Liver (tissue), 9 donors: ENCODE results near the gene RCSD1. TPM values are rescaled to one million over a fixed set of nuclear protein-coding genes. Genes with fewer than 3 reads are reported as not detected.
"Not testable (repeated sequence)": the region's sequence is repeated elsewhere in the genome, so short reads cannot be mapped to it uniquely, and the experiment has no call there.

Source experiments
- DNase-seq: peaks from one replicate; pipeline ENCODE4 v3.0.0-alpha.2; 2017; ENCODE audit warnings: low spot score
- H3K27ac ChIP-seq, 2 donors: one replicate each; pipeline ENCODE4 v1.7.0; 2013; ENCODE audit warnings: inconsistent platforms in 2 of 2, low read length in 2 of 2, control low read depth in 1 of 2, low read depth in 1 of 2, mild to moderate bottlenecking in 1 of 2
- H3K27me3 ChIP-seq, 4 donors: one replicate each; pipeline versions ENCODE4 v1.6.1 to v1.7.0; 2013; ENCODE audit warnings: low read length in 3 of 4, inconsistent platforms in 1 of 4, mild to moderate bottlenecking in 1 of 4, moderate library complexity in 1 of 4; ENCODE audit not compliant: control insufficient read depth in 4 of 4, insufficient read depth in 4 of 4
- H3K36me3 ChIP-seq, 4 donors: one replicate each; pipeline versions ENCODE4 v1.6.1 to v1.7.0; 2013; ENCODE audit warnings: low read length in 3 of 4, mild to moderate bottlenecking in 3 of 4, low read depth in 1 of 4, moderate library complexity in 1 of 4; ENCODE audit not compliant: control insufficient read depth in 4 of 4, insufficient read depth in 3 of 4
- H3K4me1 ChIP-seq, 4 donors: one replicate each; pipeline versions ENCODE4 v1.6.1 to v1.7.0; 2013; ENCODE audit warnings: low read length in 3 of 4, mild to moderate bottlenecking in 3 of 4, moderate library complexity in 1 of 4; ENCODE audit not compliant: control insufficient read depth in 4 of 4, insufficient read depth in 4 of 4
- H3K4me3 ChIP-seq, 3 donors: one replicate each; pipeline versions ENCODE4 v1.6.1 to v1.7.0; 2013; ENCODE audit warnings: low read length in 3 of 3, control low read depth in 1 of 3, low read depth in 1 of 3, mild to moderate bottlenecking in 1 of 3
- H3K9ac ChIP-seq, 2 donors: one replicate each; pipeline ENCODE4 v1.7.0; 2013; ENCODE audit warnings: low read length in 2 of 2, mild to moderate bottlenecking in 2 of 2, moderate library complexity in 2 of 2, control low read depth in 1 of 2, low read depth in 1 of 2
- H3K9me3 ChIP-seq, 4 donors: one replicate each; pipeline versions ENCODE4 v1.6.1 to v1.7.0; 2013; ENCODE audit warnings: low read length in 3 of 4; ENCODE audit not compliant: control insufficient read depth in 4 of 4
- EGR1 ChIP-seq, 2 donors: IDR thresholded peaks; 2 replicates each; pipeline ENCODE4 v1.6.1; 2016 to 2018; ENCODE audit warnings: antibody characterized with exemption in 2 of 2, low read depth in 2 of 2
- FOXA1 ChIP-seq: IDR thresholded peaks from 2 replicates; pipeline ENCODE4 v1.6.1; 2016; ENCODE audit warnings: antibody characterized with exemption
- FOXA2 ChIP-seq: IDR thresholded peaks from 2 replicates; pipeline ENCODE4 v1.6.1; 2016; ENCODE audit warnings: antibody characterized with exemption
- GABPA ChIP-seq, 2 donors: IDR thresholded peaks in 1 of 2; conservative IDR thresholded peaks in 1 of 2; 2 replicates each; pipeline ENCODE4 v1.6.1; 2016; ENCODE audit warnings: antibody characterized with exemption in 2 of 2, mild to moderate bottlenecking in 1 of 2, moderate library complexity in 1 of 2
- HNF4A ChIP-seq, 2 donors: conservative IDR thresholded peaks; 2 replicates each; pipeline ENCODE4 v1.6.1; 2016; ENCODE audit warnings: antibody characterized with exemption in 2 of 2, mild to moderate bottlenecking in 2 of 2
- HNF4G ChIP-seq: IDR thresholded peaks from 2 replicates; pipeline ENCODE4 v1.6.1; 2016; ENCODE audit warnings: antibody characterized with exemption
- JUND ChIP-seq, 2 donors: IDR thresholded peaks; 2 replicates each; pipeline ENCODE4 v1.6.1; 2016; ENCODE audit warnings: antibody characterized with exemption in 2 of 2
- MAX ChIP-seq: IDR thresholded peaks from 2 replicates; pipeline ENCODE4 v1.6.1; 2016; ENCODE audit warnings: antibody characterized with exemption
- NR2F2 ChIP-seq: IDR thresholded peaks from 2 replicates; pipeline ENCODE4 v1.6.1; 2016; ENCODE audit warnings: antibody characterized with exemption
- RAD21 ChIP-seq, 2 donors: IDR thresholded peaks; 2 replicates each; pipeline ENCODE4 v1.6.1; 2016; ENCODE audit warnings: antibody characterized with exemption in 2 of 2, mild to moderate bottlenecking in 2 of 2
- REST ChIP-seq: IDR thresholded peaks from 2 replicates; pipeline ENCODE4 v1.6.1; 2016; ENCODE audit warnings: antibody characterized with exemption, mild to moderate bottlenecking
- RXRA ChIP-seq, 2 donors: IDR thresholded peaks; 2 replicates each; pipeline ENCODE4 v1.6.1; 2017 to 2018; ENCODE audit warnings: antibody characterized with exemption in 2 of 2, mild to moderate bottlenecking in 1 of 2
- SP1 ChIP-seq: IDR thresholded peaks from 2 replicates; pipeline ENCODE4 v1.6.1; 2018; ENCODE audit warnings: antibody characterized with exemption, mild to moderate bottlenecking
- TAF1 ChIP-seq: conservative IDR thresholded peaks from 2 replicates; pipeline ENCODE4 v1.6.1; 2016; ENCODE audit warnings: antibody characterized with exemption, mild to moderate bottlenecking
- YY1 ChIP-seq: IDR thresholded peaks from 2 replicates; pipeline ENCODE4 v1.6.1; 2016; ENCODE audit warnings: antibody characterized with exemption, mild to moderate bottlenecking
- ZBTB33 ChIP-seq: IDR thresholded peaks from 2 replicates; pipeline ENCODE4 v1.6.1; 2016; ENCODE audit warnings: antibody characterized with exemption
- WGBS: extraction: QIAGEN DNeasy Blood & Tissue Kit; methylation state at CpG from one replicate; pipeline ENCODE4 v1.1.7; 2013; 5-methylcytosine and 5-hydroxymethylcytosine counted together
- polyA plus RNA-seq, 2 donors: library from polyadenylated mRNA; stranded (reverse) in 1 of 2; unstranded in 1 of 2; fragments of 200-250 nt in 1 of 2; fragments of >200 nt in 1 of 2; fragmentation: Nextera tagmentation in 1 of 2; extraction: Ambion mirVana in 1 of 2; gene quantifications; one replicate each; pipeline versions ENCODE4 v1.2.1 to v1.2.3, GENCODE V29; 2013 to 2015
- total RNA-seq, 2 donors: library from RNA; depleted of rRNA; stranded (reverse); fragments of >200 nt; gene quantifications; one replicate each; pipeline ENCODE4 v1.2.3, GENCODE V29; 2014
- TF ChIP-seq, protein P1 (sequence below): fragments of 150-350 bp; IDR thresholded peaks from 2 replicates; pipeline ENCODE4 v1.5.1; 2017; ENCODE audit warnings: improper control_type of control experiment, low read depth, low read length; ENCODE audit not compliant: missing input control
- TF ChIP-seq, protein P2 (sequence below): IDR thresholded peaks from 2 replicates; pipeline ENCODE4 v1.6.1; 2016; ENCODE audit warnings: antibody characterized with exemption
- donor health status: healthy.
- donor health status: healthy.
- donor health status: healthy.
- donor health status: healthy.
- donor health status: healthy.

RCSD1 gene
- total and polyA plus RNA-seq, 4 donors = 3.1 to 15.0 (median 6.0) TPM

DNA sequence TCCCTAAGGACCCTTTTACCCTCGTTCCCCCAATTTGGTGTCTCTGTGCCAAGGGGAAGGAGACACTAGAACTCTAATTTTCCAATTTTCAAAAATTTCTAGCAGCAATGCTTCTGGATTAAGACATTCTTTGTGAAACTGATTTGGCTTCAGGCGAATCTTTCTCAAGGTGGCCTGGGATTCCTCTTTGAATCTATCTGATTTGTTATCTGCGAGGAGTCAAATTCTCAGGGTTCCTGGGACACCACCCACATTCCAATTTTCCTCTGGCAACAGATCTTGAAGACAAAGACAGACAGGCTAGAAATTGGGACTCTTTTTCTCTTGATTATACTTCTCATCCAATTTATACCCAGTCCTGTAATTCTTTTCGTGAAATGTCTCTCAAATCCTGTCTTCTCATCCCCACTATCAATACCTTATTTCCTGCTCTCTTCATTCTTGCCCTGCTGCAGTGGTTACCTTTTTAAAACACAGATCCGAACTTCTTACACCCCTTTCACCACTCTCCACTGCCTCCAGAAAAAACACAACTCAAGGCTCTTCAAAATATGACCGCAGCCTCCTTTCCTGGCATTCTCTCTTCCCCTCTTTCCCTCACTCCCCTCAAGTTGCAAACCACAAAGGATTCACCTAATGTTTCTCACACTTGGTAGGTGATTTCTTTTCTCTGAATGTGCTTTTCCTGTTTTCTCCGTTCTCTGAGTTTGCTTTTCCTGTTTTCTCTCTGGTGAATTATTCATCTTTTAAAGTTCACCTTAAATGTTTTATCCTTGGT, 89.1 kb downstream of the RCSD1 start:
- Histone ChIP-seq H3K4me3 (no peak overlapping the region), H3K9me3 (no peaks in the 10 kb centered on the region), H3K9ac (no peak overlapping the region), H3K4me1 (peaks cover 2 to 28% (median 15%) of the 10 kb centered on the region in 4 donors), H3K36me3 (no peaks in the 10 kb centered on the region), H3K27ac (no peak overlapping the region), H3K27me3 (no peaks in the 10 kb centered on the region)
- TF ChIP-seq SP1 (no peak), REST (no peak), HNF4G (no peak), TAF1 (no peak), FOXA2 (no peak), ZBTB33 (no peak), FOXA1 (no peak), HNF4A (conservative IDR thresholded peaks at IDR 0.05) (no peak), MAX (no peak), GABPA (IDR thresholded peaks at IDR 0.05 in 1 of 2, conservative IDR thresholded peaks at IDR 0.05 in 1 of 2) (no peak), RAD21 (IDR thresholded peaks at IDR 0.05) (no peak), NR2F2 (no peak), EGR1 (IDR thresholded peaks at IDR 0.05; ENCODE audit: low read depth in 2 of 2) (no peak), RXRA (IDR thresholded peaks at IDR 0.05) (no peak), JUND (IDR thresholded peaks at IDR 0.05) (no peak), YY1 (no peak)
- TF ChIP-seq, protein P1, sequence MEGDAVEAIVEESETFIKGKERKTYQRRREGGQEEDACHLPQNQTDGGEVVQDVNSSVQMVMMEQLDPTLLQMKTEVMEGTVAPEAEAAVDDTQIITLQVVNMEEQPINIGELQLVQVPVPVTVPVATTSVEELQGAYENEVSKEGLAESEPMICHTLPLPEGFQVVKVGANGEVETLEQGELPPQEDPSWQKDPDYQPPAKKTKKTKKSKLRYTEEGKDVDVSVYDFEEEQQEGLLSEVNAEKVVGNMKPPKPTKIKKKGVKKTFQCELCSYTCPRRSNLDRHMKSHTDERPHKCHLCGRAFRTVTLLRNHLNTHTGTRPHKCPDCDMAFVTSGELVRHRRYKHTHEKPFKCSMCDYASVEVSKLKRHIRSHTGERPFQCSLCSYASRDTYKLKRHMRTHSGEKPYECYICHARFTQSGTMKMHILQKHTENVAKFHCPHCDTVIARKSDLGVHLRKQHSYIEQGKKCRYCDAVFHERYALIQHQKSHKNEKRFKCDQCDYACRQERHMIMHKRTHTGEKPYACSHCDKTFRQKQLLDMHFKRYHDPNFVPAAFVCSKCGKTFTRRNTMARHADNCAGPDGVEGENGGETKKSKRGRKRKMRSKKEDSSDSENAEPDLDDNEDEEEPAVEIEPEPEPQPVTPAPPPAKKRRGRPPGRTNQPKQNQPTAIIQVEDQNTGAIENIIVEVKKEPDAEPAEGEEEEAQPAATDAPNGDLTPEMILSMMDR = no peak
- TF ChIP-seq, protein P2, sequence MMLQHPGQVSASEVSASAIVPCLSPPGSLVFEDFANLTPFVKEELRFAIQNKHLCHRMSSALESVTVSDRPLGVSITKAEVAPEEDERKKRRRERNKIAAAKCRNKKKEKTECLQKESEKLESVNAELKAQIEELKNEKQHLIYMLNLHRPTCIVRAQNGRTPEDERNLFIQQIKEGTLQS = no peak
- 88% methylated on average over 7 of the region's 7 CpGs for WGBS
- no peak for DNase-seq

- not testable (repeated sequence) for H3K27ac ChIP-seq, H3K9ac ChIP-seq, H3K4me3 ChIP-seq, H3K36me3 ChIP-seq, H3K9me3 ChIP-seq, H3K27me3 ChIP-seq, DNase-seq
- WGBS = 91% methylated on average over 25 of the region's 25 CpGs
- H3K4me1 ChIP-seq = peaks cover 2 to 25% (median 13%) of the 10 kb centered on the region in 4 donors
These were observed 89.8 kb downstream of the RCSD1 start for GRCh38 chr1:167719715-167720421.
